BE2C (cell line): Measurements from ENCODE around the gene PDIA6.
"Not testable (repeated sequence)": the region's sequence is repeated elsewhere in the genome, so short reads cannot be mapped to it uniquely, and the experiment has no call there.

Source experiments
- DNase-seq: peaks from one replicate; pipeline ENCODE4 v3.0.0-alpha.2; 2020
- H3K27me3 ChIP-seq: fragments of 250-450 bp; sonication (Bioruptor Pico); 2 replicates; pipeline ENCODE4 v1.5.1; 2020; ENCODE audit warnings: mild to moderate bottlenecking
- H3K36me3 ChIP-seq: fragments of 250-450 bp; sonication (Bioruptor Pico); 2 replicates; pipeline ENCODE4 v1.5.1; 2020; ENCODE audit warnings: mild to moderate bottlenecking
- H3K4me1 ChIP-seq: fragments of 250-450 bp; sonication (Bioruptor Pico); 2 replicates; pipeline ENCODE4 v1.5.1; 2020
- H3K4me3 ChIP-seq: 2 replicates; pipeline ENCODE4 v1.5.1; 2011; ENCODE audit warnings: low read depth, low read length
- H3K9me3 ChIP-seq: fragments of 250-450 bp; sonication (Bioruptor Pico); 2 replicates; pipeline ENCODE4 v1.5.1; 2020
- CTCF ChIP-seq: IDR thresholded peaks from 2 replicates; pipeline ENCODE4 v1.5.1; 2012; ENCODE audit warnings: mild to moderate bottlenecking, low read depth, low read length

The PDIA6 gene

GRCh38 chr2:10784719-10785118 lies 27.9 kb downstream of the PDIA6 start:
- no peak for TF ChIP-seq CTCF

DNA sequence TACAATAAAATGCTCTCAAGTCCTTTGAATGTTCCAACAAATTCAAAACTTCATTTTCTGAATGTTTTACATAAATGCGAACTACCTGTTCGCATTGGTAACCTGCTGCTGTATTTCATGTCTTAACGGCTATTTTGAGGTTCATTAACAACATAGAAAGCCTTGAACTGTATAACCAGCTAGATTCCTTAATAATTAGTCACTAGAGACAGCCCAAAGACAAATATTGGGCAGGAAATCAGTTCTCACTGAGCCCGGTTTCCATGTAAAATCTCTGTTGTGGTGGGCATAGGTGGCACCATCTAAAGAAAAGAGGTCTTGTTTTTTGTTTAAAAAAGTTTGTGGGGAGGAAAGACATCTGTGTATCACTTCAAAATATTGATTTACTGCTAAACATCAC lies 29.2 kb downstream of the PDIA6 start:
- no peaks in the 10 kb centered on the region for H3K4me1 ChIP-seq
- no peak for DNase-seq
- H3K4me3 ChIP-seq: no peak overlapping the region
- peaks cover 81% of the 10 kb centered on the region for H3K36me3 ChIP-seq
- no peak for TF ChIP-seq CTCF
- H3K27me3 ChIP-seq: no peaks in the 10 kb centered on the region
- no peaks in the 10 kb centered on the region for H3K9me3 ChIP-seq

More at GRCh38 chr2:10784719-10785118, 27.9 kb downstream of the PDIA6 start:
- H3K4me3 ChIP-seq: no peak overlapping the region
- H3K36me3 ChIP-seq: peaks cover 93% of the 10 kb centered on the region
- no peaks in the 10 kb centered on the region for H3K9me3 ChIP-seq
- H3K27me3 ChIP-seq: no peaks in the 10 kb centered on the region
- H3K4me1 ChIP-seq: no peaks in the 10 kb centered on the region
- DNase-seq: no peak

DNA sequence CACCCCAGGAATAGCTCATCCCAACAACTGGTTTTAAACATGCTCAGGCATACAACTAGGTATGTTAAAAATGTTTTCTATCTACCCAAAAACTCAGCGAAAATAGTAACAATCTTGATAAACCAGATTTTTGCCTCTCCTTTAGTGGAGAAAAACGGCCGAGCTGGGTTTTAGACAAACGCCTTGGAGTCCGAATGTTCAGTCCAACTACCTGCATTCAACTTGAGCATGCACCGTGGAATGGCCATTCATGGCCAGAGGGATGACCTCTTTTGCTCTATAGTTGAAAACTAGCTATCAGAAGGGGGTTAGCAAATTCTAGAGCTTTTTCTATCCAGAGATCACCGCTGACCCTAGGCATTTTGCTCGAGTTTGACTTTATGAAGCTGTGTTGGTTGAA lies 30.8 kb downstream of the PDIA6 start:
- no peak for TF ChIP-seq CTCF
- H3K9me3 ChIP-seq: no peaks in the 10 kb centered on the region
- H3K27me3 ChIP-seq: no peaks in the 10 kb centered on the region
- no peak overlapping the region for H3K4me3 ChIP-seq
- peaks cover 69% of the 10 kb centered on the region for H3K36me3 ChIP-seq
- DNase-seq: no peak
- no peaks in the 10 kb centered on the region for H3K4me1 ChIP-seq

- H3K4me3 ChIP-seq, H3K9me3 ChIP-seq, DNase-seq, H3K4me1 ChIP-seq, H3K27me3 ChIP-seq: not testable (repeated sequence)
- H3K36me3 ChIP-seq: peaks cover 64% of the 10 kb centered on the region
These were observed 31.8 kb downstream of the PDIA6 start for GRCh38 chr2:10780821-10781220.

DNA sequence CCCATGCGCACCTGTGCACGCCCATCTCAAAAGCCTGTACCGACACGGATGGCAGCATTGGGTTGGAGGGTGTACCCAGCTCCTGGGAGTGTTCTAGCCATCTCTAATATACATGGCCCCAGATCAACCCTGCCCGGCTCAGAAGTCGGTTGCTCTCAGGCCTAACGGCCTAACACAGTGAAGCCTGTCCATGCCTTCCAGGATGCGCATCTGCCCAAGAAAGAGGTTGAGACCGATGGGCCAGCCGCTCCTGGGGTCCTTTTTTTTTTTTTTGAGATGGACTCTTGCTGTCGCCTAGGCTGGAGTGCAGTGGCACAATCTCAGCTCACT lies 32.1 kb downstream of the PDIA6 start:
- TF ChIP-seq CTCF: no peak
- no peak for DNase-seq
- Histone ChIP-seq H3K36me3 (peaks cover 62% of the 10 kb centered on the region), H3K27me3 (no peaks in the 10 kb centered on the region), H3K4me1 (no peaks in the 10 kb centered on the region), H3K9me3 (no peaks in the 10 kb centered on the region), H3K4me3 (no peak overlapping the region)

DNA sequence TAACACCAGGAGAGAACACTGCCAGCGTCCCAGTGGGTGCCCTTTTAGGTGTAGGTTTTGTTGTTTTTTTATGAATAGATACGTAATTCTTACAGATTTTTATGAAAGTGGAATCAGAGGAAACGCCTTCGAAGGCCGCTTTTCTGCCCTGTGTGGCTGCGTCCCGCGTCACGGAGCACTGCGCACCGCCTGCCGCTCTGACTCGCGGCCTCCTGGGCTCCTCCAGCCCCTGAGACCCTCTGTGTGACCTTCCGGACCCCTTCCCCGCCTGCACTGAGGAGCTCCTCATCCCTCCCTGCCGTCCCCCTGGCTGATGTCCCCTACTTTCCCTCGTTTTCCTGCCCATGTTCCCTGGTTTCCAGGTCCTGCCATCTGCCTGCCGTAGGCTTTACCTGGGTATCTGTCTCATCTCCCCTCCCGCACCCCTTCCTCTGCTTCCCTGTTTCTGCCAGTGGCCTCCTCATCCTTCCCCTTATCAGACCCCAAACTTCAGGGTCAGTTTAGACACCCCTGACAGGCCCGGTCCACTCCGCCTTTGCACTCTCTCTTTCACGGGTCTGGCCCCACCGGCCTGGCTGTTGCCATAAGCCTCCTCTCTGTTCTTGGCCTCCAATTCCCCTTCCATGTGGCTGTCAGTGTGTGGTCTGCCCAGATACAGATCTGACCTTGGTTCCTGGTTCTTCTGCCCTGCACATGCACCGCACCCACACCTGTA lies 32.7 kb downstream of the PDIA6 start:
- Histone ChIP-seq H3K4me1 (no peaks in the 10 kb centered on the region), H3K27me3 (no peaks in the 10 kb centered on the region), H3K36me3 (peaks cover 58% of the 10 kb centered on the region), H3K9me3 (no peaks in the 10 kb centered on the region), H3K4me3 (no peak overlapping the region)
- no peak for TF ChIP-seq CTCF
- DNase-seq: no peak
